Measurements from ENCODE around the gene COL5A2. TPM values are rescaled to one million over a fixed set of nuclear protein-coding genes. Genes with fewer than 3 reads are reported as not detected.

The COL5A2 gene
- total RNA-seq, 1 donor from 2014 or later = 11.2 TPM

- Histone ChIP-seq H3K27ac (no peak overlapping the region), H3K4me2 (no peak overlapping the region), H3K4me3 (no peak overlapping the region), H3K9me3 (ENCODE audit: low read depth) (no peaks in the 10 kb centered on the region), H3K4me1 (no peaks in the 10 kb centered on the region), H2AFZ (replicated peaks) (no peak overlapping the region), H3K27me3 (no peaks in the 10 kb centered on the region), H3K9ac (no peak overlapping the region), H3F3A (ENCODE audit: low read depth) (no peaks in the 10 kb centered on the region), H3K79me2 (ENCODE audit: low read depth) (no peaks in the 10 kb centered on the region), H3K36me3 (no peaks in the 10 kb centered on the region), H4K20me1 (ENCODE audit: low read depth) (no peaks in the 10 kb centered on the region)
- TF ChIP-seq CTCF (IDR thresholded peaks at IDR 0.05) (no peak), EZH2 (IDR thresholded peaks at IDR 0.05) (no peak), EZH2phosphoT487 (IDR thresholded peaks at IDR 0.05) (no peak)
- Mint-ChIP-seq H3K9me3 (no peaks in the 10 kb centered on the region), H3K4me3 (no peak overlapping the region), H3K4me1 (no peaks in the 10 kb centered on the region), H3K27ac (no peak overlapping the region), H3K27me3 (ENCODE audit: insufficient read depth, low read depth) (no peaks in the 10 kb centered on the region), H3K36me3 (no peaks in the 10 kb centered on the region)
- DNase-seq (ENCODE audit: low spot score) = no peak
These were observed 32.2 kb downstream of the COL5A2 start for GRCh38 chr2:189147361-189147760.

GRCh38 chr2:189146553-189146952 is 33.0 kb downstream of the COL5A2 start:
- Histone ChIP-seq H3K79me2 (ENCODE audit: low read depth) (no peaks in the 10 kb centered on the region), H3K4me3 (no peak overlapping the region), H3K4me2 (no peak overlapping the region), H3K27ac (no peak overlapping the region), H3F3A (ENCODE audit: low read depth) (no peaks in the 10 kb centered on the region), H3K9me3 (ENCODE audit: low read depth) (no peaks in the 10 kb centered on the region), H4K20me1 (ENCODE audit: low read depth) (no peaks in the 10 kb centered on the region), H3K36me3 (no peaks in the 10 kb centered on the region), H2AFZ (replicated peaks) (no peak overlapping the region), H3K9ac (no peak overlapping the region), H3K27me3 (no peaks in the 10 kb centered on the region), H3K4me1 (no peaks in the 10 kb centered on the region)
- TF ChIP-seq EZH2phosphoT487 (IDR thresholded peaks at IDR 0.05) = no peak
- Mint-ChIP-seq H3K36me3 (no peaks in the 10 kb centered on the region), H3K9me3 (no peaks in the 10 kb centered on the region), H3K4me1 (no peaks in the 10 kb centered on the region), H3K27me3 (ENCODE audit: insufficient read depth, low read depth) (no peaks in the 10 kb centered on the region), H3K27ac (no peak overlapping the region), H3K4me3 (no peak overlapping the region)
- no peak for DNase-seq (ENCODE audit: low spot score)

DNA sequence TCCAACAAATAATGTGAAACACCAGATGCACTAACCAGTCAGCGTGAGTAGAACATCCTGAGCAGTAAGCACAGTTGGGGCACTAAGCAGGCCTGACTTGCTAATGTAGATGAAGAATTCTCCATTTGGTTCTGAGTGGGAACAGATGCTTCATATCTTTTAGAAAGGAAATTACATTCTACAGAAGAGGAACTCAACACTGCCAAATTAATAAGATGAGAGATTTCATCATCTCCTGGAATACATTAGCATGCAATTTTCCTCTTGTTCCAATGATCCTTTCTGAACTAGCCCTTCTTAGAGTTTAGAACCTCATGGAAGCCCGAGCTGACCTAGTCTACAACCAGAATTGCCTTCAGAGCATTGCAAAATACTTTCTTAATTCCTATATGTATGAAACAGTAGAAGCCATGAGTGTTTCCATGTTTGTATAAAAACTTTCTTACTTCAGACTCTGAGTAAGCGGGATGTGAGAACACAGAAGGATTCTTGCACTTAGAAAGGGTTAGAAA is 34.8 kb downstream of the COL5A2 start:
- no peak overlapping the region for H3K4me2 ChIP-seq
- no peaks in the 10 kb centered on the region for H3K36me3 ChIP-seq
- TF ChIP-seq EZH2phosphoT487 (IDR thresholded peaks at IDR 0.05) (no peak), EZH2 (IDR thresholded peaks at IDR 0.05) (no peak), CTCF (IDR thresholded peaks at IDR 0.05) (no peak)
- H4K20me1 ChIP-seq (ENCODE audit: low read depth) = no peaks in the 10 kb centered on the region
- no peak overlapping the region for H3K4me3 ChIP-seq
- H3K9me3 Mint-ChIP-seq = no peaks in the 10 kb centered on the region
- no peaks in the 10 kb centered on the region for H3K4me1 ChIP-seq
- H3K4me1 Mint-ChIP-seq = no peaks in the 10 kb centered on the region
- H3K27ac Mint-ChIP-seq = no peak overlapping the region
- no peaks in the 10 kb centered on the region for H3K27me3 ChIP-seq
- H3K9me3 ChIP-seq (ENCODE audit: low read depth) = no peaks in the 10 kb centered on the region
- no peak overlapping the region for H2AFZ ChIP-seq (replicated peaks)
- no peak overlapping the region for H3K27ac ChIP-seq
- no peaks in the 10 kb centered on the region for H3K27me3 Mint-ChIP-seq (ENCODE audit: insufficient read depth, low read depth)
- DNase-seq (ENCODE audit: low spot score) = no peak
- no peaks in the 10 kb centered on the region for H3K36me3 Mint-ChIP-seq
- no peak overlapping the region for H3K4me3 Mint-ChIP-seq
- no peaks in the 10 kb centered on the region for H3F3A ChIP-seq (ENCODE audit: low read depth)
- H3K79me2 ChIP-seq (ENCODE audit: low read depth) = no peaks in the 10 kb centered on the region
- H3K9ac ChIP-seq = no peak overlapping the region

- H2AFZ ChIP-seq (replicated peaks) = no peak overlapping the region
These were observed 35.6 kb downstream of the COL5A2 start for GRCh38 chr2:189143925-189144324.

More at GRCh38 chr2:189143925-189144324, 35.6 kb downstream of the COL5A2 start:
- no peak overlapping the region for H3K4me3 ChIP-seq
- Mint-ChIP-seq H3K27me3 (ENCODE audit: insufficient read depth, low read depth) (no peaks in the 10 kb centered on the region), H3K27ac (no peak overlapping the region), H3K36me3 (no peaks in the 10 kb centered on the region), H3K4me3 (no peak overlapping the region), H3K4me1 (no peaks in the 10 kb centered on the region), H3K9me3 (no peaks in the 10 kb centered on the region)
- no peaks in the 10 kb centered on the region for H3K9me3 ChIP-seq (ENCODE audit: low read depth)
- H3K27me3 ChIP-seq = no peaks in the 10 kb centered on the region
- no peak overlapping the region for H3K4me2 ChIP-seq
- DNase-seq (ENCODE audit: low spot score) = no peak
- no peaks in the 10 kb centered on the region for H4K20me1 ChIP-seq (ENCODE audit: low read depth)
- H3K4me1 ChIP-seq = no peaks in the 10 kb centered on the region
- no peaks in the 10 kb centered on the region for H3F3A ChIP-seq (ENCODE audit: low read depth)
- no peak overlapping the region for H3K9ac ChIP-seq
- no peak overlapping the region for H3K27ac ChIP-seq
- no peaks in the 10 kb centered on the region for H3K36me3 ChIP-seq
- no peak for TF ChIP-seq EZH2 (IDR thresholded peaks at IDR 0.05)
- TF ChIP-seq EZH2phosphoT487 (IDR thresholded peaks at IDR 0.05) = no peak
- no peak for TF ChIP-seq CTCF (IDR thresholded peaks at IDR 0.05)
- no peaks in the 10 kb centered on the region for H3K79me2 ChIP-seq (ENCODE audit: low read depth)
